ENCODE results near the gene BCAS3. TPM values are rescaled to one million over a fixed set of nuclear protein-coding genes. Genes with fewer than 3 reads are reported as not detected.
A peak's percentile ranks its signal among the peaks of the same experiment; 100 is the strongest.

The BCAS3 gene
- total and polyA plus RNA-seq, 11 donors: 4.5 to 23.5 (median 17.9) TPM

DNA sequence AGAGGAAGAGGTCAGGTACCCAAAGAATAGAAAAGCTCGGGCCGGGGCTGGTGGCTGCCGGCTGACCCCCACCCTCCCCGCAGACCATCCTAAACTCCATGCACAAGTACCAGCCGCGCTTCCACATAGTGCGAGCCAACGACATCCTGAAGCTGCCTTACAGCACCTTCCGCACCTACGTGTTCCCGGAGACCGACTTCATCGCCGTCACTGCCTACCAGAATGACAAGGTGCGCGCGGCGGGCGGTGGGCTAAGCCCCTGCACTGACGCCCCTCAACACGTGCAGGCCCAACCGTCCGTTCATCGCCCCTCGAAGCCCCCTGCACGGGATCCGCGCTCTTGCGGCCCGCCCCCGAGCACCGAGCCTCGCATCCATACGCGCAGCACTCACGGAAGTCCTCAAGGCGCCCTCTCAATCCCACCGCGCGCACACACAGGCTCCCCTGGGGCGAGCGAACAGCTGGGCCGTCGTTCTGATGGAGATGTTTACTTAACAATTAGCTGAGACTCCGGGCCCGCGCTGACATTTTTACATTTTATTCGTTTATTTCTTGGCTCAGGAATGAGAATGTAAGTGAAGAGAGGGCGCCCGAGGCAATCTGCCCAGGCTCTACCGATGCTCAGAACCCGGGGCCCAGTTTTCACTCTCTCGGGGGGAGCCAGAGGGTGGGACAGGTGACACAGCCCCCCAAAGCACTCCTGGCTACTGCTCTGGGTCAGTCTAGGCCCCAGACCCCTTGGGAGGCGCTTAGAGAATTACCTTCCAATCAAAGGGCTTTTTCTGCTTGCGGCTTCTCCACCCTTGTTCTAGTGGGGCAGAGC lies 725.5 kb downstream of the BCAS3 start:
- H3K4me1 ChIP-seq: peaks cover 0 to 62% (median 22%) of the 10 kb centered on the region in 12 donors
- 15 to 35% (median 21%) methylated on average over 34 to 55 of the region's 55 CpGs for WGBS, 4 donors

DNA sequence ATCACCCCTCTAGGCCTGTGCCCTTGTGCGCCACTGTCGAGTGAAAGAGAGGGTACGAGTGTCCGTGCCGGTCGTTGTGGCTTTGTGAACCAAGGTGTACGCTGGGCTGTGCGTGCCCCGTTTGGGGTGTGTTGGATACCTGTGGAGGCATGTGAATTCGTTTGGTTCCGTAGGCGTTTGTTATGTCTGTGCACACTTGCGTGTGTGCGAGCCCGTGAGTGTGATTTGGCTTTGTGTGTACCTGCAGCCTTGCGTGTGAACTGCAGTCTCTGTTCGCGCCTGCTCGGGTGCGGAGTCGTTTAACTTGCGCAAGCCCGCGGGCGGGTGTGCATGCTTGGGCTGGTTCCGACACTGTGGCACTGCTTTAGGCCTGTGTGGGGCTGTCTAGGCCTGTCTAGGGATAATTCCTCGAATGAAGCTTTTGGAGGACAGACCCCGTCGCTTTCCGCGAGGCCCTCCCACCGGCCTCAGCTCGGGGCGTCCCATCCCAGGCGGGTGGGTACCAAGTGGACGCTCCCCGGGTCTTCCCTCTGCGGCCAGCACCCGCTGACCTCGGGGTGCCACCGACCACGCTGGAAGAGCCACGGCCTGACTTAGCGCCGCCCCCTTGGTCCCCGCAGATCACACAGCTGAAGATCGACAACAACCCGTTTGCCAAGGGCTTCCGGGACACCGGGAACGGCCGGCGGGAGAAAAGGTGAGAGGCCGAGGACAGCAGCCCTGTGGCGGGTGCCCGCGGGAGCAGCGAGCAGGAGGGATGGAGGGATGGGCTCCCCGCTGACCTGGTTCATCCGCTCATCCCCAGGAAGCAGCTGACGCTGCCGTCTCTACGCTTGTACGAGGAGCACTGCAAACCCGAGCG lies 726.4 kb downstream of the BCAS3 start:
- Histone ChIP-seq H3K27ac (peak overlapping the region in 11 of 12 donors; percentile 50 to 88 (median 78)), H3K9me3 (no peaks in the 10 kb centered on the region), H3K4me1 (peaks cover 0 to 60% (median 19%) of the 10 kb centered on the region in 12 donors), H3K4me3 (peak overlapping the region; percentile 22 to 84 (median 60)), H3K36me3 (peaks cover 0 to 36% (median 0%) of the 10 kb centered on the region in 9 donors), H3K27me3 (peaks cover 35 to 92% (median 69%) of the 10 kb centered on the region in 9 donors)
- intact Hi-C loops (cut with DNase I): loop anchor here in 4 of 10 donors (5.0 to 10.0 kb wide), 3 partner anchors 269 to 679 kb away; no protein-coding TSS in a partner anchor
- 23 to 36% (median 26%) methylated on average over 45 to 66 of the region's 66 CpGs for WGBS, 4 donors
- no peak for ATAC-seq
- no peak for TF ChIP-seq POLR2A (IDR thresholded peaks at IDR 0.05)
- TF ChIP-seq, protein P1, sequence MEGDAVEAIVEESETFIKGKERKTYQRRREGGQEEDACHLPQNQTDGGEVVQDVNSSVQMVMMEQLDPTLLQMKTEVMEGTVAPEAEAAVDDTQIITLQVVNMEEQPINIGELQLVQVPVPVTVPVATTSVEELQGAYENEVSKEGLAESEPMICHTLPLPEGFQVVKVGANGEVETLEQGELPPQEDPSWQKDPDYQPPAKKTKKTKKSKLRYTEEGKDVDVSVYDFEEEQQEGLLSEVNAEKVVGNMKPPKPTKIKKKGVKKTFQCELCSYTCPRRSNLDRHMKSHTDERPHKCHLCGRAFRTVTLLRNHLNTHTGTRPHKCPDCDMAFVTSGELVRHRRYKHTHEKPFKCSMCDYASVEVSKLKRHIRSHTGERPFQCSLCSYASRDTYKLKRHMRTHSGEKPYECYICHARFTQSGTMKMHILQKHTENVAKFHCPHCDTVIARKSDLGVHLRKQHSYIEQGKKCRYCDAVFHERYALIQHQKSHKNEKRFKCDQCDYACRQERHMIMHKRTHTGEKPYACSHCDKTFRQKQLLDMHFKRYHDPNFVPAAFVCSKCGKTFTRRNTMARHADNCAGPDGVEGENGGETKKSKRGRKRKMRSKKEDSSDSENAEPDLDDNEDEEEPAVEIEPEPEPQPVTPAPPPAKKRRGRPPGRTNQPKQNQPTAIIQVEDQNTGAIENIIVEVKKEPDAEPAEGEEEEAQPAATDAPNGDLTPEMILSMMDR (IDR thresholded peaks at IDR 0.05): no peak
- DNase-seq: peak in 2 of 5 donors; percentile 35 to 64

More for the DNA sequence above, 725.5 kb downstream of the BCAS3 start:
- intact Hi-C loops (cut with DNase I): loop anchor here in 4 of 10 donors (5.0 to 10.0 kb wide), 3 partner anchors 268 to 678 kb away; no protein-coding TSS in a partner anchor
- no peaks in the 10 kb centered on the region for H3K9me3 ChIP-seq
- H3K27ac ChIP-seq: peak overlapping the region; percentile 17 to 88 (median 76)
- no peak for ATAC-seq
- no peak for TF ChIP-seq POLR2A (IDR thresholded peaks at IDR 0.05)
- TF ChIP-seq, protein P1 (IDR thresholded peaks at IDR 0.05): no peak
- DNase-seq: peak in 2 of 5 donors; percentile 47 to 69
- peaks cover 0 to 32% (median 0%) of the 10 kb centered on the region in 9 donors for H3K36me3 ChIP-seq
- peaks cover 36 to 91% (median 73%) of the 10 kb centered on the region in 9 donors for H3K27me3 ChIP-seq
- peak overlapping the region; percentile 32 to 84 (median 62) for H3K4me3 ChIP-seq

DNA sequence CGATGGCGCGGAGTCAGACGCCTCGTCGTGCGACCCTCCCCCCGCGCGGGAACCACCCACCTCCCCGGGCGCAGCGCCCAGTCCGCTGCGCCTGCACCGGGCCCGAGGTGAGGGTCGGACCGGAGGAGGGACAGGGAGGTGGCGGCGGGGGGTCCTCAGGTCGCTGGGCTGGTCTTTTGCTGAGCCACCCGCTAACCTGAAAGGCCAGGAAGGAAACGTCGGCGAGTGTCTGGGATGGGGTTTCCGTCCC lies 726.9 kb downstream of the BCAS3 start:
- peak in 1 of 5 donors; percentile 22 for DNase-seq
- Histone ChIP-seq H3K36me3 (peaks cover 0 to 36% (median 0%) of the 10 kb centered on the region in 9 donors), H3K4me3 (peak overlapping the region; percentile 22 to 84 (median 60)), H3K9me3 (no peaks in the 10 kb centered on the region), H3K4me1 (peaks cover 0 to 58% (median 18%) of the 10 kb centered on the region in 12 donors), H3K27me3 (peaks cover 29 to 90% (median 64%) of the 10 kb centered on the region in 9 donors), H3K27ac (peak overlapping the region; percentile 13 to 88 (median 76))
- WGBS, 4 donors: 5 to 16% (median 16%) methylated on average over 18 to 27 of the region's 27 CpGs; no CpG with 5 or more reads in 1 of the 4 donors
- TF ChIP-seq POLR2A (IDR thresholded peaks at IDR 0.05): no peak
- TF ChIP-seq, protein P1 (IDR thresholded peaks at IDR 0.05): no peak
- intact Hi-C loops (cut with DNase I): loop anchor here in 4 of 10 donors (5.0 to 10.0 kb wide), 3 partner anchors 270 to 680 kb away; no protein-coding TSS in a partner anchor
- no peak for ATAC-seq

Measured in heart left ventricle (tissue), 16 donors.